Cardiac fibroblast (primary cell): ENCODE measurements around the gene MCOLN2.
A peak's percentile ranks its signal among the peaks of the same experiment; 100 is the strongest.
"Not testable (repeated sequence)": the region's sequence is repeated elsewhere in the genome, so short reads cannot be mapped to it uniquely, and the experiment has no call there.

ENCODE experiments used
- DNase-seq, 2 donors: peaks; one replicate each; pipeline versions ENCODE4 v3.0.0 to v3.0.0-alpha.2; 2010; ENCODE audit warnings: low read depth in 2 of 2
- H3K4me3 ChIP-seq, 2 donors: replicated peaks in 1 of 2; 1 replicate in 1 of 2; 2 replicates in 1 of 2; pipeline ENCODE4 v1.5.1; 2011; ENCODE audit warnings: low read depth in 2 of 2, low read length in 2 of 2, mild to moderate bottlenecking in 2 of 2, moderate library complexity in 1 of 2
- TF ChIP-seq, protein P1 (sequence below): IDR thresholded peaks from one replicate; pipeline ENCODE4 v1.5.1; 2011; ENCODE audit warnings: low read depth, mild to moderate bottlenecking, low read length, inconsistent platforms

MCOLN2 gene

DNA sequence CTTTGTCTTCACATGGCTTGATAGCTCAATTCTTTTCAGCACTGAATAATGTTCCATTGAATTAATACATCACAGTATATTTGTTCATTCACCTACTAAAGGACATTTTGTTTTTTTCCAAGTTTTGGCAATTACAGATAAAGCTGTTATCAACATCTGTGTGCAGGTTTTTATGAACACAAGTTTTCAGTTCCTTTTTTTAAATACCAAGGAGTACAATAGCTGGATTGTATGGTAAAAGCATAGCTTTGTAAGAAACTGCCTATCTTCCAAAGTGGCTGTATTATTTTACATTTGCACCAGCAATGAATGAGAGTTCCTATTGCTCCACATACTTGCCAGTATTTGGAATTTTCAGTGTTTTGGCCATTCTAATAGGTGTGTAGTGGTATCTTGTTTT lies 4.8 kb upstream of the MCOLN2 start:
- TF ChIP-seq, protein P1, sequence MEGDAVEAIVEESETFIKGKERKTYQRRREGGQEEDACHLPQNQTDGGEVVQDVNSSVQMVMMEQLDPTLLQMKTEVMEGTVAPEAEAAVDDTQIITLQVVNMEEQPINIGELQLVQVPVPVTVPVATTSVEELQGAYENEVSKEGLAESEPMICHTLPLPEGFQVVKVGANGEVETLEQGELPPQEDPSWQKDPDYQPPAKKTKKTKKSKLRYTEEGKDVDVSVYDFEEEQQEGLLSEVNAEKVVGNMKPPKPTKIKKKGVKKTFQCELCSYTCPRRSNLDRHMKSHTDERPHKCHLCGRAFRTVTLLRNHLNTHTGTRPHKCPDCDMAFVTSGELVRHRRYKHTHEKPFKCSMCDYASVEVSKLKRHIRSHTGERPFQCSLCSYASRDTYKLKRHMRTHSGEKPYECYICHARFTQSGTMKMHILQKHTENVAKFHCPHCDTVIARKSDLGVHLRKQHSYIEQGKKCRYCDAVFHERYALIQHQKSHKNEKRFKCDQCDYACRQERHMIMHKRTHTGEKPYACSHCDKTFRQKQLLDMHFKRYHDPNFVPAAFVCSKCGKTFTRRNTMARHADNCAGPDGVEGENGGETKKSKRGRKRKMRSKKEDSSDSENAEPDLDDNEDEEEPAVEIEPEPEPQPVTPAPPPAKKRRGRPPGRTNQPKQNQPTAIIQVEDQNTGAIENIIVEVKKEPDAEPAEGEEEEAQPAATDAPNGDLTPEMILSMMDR = no peak
- no peak overlapping the region for H3K4me3 ChIP-seq
- DNase-seq = no peak

GRCh38 chr1:84998642-84999280 lies 1.8 kb upstream of the MCOLN2 start:
- no peak overlapping the region for H3K4me3 ChIP-seq
- peak; percentile 9 to 20 for DNase-seq
- TF ChIP-seq, protein P1 = no peak

- TF ChIP-seq, protein P1 = no peak
- peak; percentile 16 to 20 for DNase-seq
These were observed 1.0 kb upstream of the MCOLN2 start for GRCh38 chr1:84997667-84998600.

DNA sequence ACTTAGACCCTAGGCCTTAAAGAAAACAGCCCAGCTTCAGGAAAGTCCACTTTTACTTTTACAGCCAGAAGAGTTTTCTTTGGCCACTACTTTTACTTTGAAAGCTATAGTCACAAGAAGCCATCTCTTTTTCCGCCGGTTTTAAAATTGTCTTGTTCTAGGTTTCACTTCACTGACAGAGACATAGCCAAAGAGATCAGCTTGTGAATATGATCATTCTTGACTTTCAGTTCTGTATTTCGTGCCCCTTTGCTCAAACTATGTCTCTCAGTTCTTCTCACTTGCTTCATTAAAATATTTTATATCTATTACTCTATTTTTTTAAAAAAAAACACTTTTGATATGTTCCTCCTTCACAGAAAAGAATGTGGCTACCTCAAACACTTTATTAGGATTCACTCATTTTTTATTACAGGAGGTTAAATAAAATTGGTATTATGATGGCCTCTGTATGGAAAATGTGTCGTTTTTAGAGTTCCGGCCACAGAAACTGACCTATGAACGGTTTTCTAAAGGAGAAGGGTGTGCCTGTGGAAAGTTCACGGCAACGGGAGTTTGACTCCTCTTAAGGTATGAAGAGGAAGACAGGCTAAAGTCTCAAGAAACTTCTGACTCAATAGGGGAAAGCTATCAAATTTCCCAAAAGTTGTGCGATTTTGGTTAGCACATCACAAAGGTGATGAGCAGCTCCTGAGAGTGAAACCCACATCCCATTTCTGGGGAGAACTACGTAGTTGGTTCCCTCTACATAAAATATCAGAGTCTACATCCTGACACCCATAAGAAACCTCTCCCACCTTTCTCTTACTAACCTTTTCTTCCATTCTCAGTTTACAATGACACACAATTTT lies 1.2 kb downstream of the MCOLN2 start:
- H3K4me3 ChIP-seq = no peak overlapping the region
- no peak for DNase-seq
- TF ChIP-seq, protein P1 = no peak

More at GRCh38 chr1:84997667-84998600, 1.0 kb upstream of the MCOLN2 start:
- peak overlapping the region; percentile 52 to 58 for H3K4me3 ChIP-seq

- H3K4me3 ChIP-seq = no peak overlapping the region
- no peak for DNase-seq
- TF ChIP-seq, protein P1 = no peak
These were observed 5.6 kb downstream of the MCOLN2 start for GRCh38 chr1:84991097-84991920.

- TF ChIP-seq, protein P1 = no peak
- H3K4me3 ChIP-seq = no peak overlapping the region
- no peak for DNase-seq
These were observed 8.3 kb downstream of the MCOLN2 start for GRCh38 chr1:84988588-84988987.

GRCh38 chr1:84986561-84986960 lies 10.4 kb downstream of the MCOLN2 start:
- not testable (repeated sequence) for H3K4me3 ChIP-seq, DNase-seq
